ENCODE results near the gene OSM.

OSM gene

DNA sequence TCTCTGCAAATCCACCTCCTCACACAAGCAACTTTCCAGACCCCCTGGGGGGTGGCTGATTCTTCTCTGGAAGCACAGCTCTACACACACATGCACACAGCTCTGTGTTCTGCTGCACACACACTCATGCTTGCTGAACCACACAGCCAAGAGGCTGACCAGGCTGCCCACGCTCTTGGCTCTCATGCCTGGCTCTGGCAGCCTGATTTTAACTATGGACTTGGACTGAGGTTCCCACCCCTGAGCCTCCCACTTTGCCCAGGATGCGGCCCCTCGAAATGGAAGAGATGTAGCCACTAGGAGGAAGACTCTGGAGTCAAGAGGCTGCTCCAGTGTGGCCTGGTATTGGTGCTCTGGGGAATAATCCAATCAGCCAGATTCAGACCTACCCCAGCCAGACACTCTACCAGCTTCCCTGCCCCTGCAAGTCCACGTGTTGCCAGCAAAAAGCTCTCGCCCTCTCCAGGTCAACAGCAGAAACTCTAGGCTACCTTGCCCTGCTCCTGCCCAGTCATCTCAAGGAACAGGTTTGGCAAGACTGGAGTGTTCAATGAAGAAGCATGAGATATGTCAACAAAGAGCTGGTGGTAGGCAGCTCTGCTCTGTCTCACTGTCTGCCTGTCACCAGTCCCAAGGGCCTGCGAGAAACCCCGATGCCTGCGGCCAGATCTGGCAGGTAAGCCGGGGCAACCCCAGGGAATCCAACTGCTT lies 31.5 kb upstream of the OSM start:
- no peak for DNase-seq (ENCODE audit: low spot score)

DNA sequence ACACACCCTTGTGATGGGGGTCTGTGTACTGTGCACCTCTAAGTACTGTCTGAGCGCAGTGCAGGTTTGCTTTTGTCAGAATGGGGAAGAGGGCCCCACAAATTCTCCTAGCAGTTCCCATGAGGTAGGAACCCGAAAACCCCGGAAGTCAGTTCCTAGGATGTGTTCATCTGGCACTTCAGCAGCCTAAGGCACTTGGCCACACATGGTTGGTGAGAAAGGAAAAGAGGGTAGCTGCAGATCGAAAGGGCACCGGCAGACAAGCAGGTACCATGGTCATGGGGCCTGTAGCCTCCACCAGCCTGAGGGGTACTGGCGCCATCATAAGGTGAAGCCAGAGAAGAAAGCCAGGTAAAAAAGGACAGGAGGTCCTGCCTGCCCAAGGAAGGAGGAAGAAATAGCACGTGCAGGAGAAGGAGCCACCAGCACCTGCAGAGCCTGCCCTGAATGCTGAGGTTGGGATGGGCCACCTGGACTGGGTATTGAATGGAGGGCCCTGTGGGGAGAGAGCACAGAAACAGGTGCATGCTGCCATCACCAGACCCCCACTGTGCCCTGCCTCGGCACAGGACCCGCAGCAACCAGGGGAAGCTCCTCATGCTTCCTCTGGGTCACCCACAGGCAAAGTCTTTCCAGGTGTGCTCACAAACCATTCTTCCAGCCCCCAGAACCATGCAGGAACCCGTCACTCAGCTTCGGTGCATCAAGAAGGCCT lies 30.8 kb upstream of the OSM start:
- no peak for DNase-seq (ENCODE audit: low spot score)

- no peak for DNase-seq (ENCODE audit: low spot score)
Measured at GRCh38 chr22:30296833-30297232, 30.2 kb upstream of the OSM start.

- no peak for DNase-seq (ENCODE audit: low spot score)
Measured at GRCh38 chr22:30296324-30296723, 29.7 kb upstream of the OSM start.

DNA sequence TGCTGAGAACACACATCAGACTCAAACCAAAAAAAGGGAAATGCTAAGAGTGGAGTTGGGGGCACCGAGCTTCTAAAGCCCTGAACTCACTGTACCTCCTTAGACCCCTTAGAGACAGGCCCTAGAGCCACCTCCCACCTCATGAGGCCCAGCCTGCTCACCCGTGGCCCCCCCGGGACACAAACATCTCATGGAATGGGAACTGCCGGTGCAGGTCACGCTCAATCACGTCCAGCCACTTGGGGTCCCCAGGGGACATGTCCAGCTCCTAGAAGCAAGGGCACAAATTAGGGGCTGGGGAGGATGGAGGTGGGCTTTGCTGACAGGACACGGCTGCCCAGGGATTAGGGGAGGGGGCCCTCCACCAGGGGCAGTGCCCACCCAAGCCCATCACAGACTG lies 28.9 kb upstream of the OSM start:
- DNase-seq (ENCODE audit: low spot score), result no peak

DNA sequence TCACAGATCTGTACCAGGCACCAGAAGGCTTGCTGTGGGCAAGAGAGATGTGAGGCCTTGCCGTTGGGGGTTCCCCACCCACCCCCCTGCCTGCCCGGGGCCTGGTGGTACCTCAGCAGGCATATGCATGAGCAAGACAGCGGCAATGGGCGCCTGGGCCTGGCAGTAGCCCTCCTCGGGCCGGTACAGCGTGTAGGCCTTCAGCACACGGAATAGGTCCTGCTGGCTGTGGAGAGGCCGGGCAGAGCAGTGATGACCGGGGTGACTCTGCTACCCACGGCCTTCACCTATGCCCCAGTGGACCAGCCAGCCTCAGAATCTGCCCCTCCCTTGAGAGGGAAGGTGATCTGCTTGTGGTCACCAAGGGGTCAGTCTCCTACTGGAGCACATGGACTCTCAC lies 28.2 kb upstream of the OSM start:
- no peak for DNase-seq (ENCODE audit: low spot score)

- DNase-seq (ENCODE audit: low spot score), result peak; percentile 63
Measured at GRCh38 chr22:30294066-30294465, 27.4 kb upstream of the OSM start.

DNA sequence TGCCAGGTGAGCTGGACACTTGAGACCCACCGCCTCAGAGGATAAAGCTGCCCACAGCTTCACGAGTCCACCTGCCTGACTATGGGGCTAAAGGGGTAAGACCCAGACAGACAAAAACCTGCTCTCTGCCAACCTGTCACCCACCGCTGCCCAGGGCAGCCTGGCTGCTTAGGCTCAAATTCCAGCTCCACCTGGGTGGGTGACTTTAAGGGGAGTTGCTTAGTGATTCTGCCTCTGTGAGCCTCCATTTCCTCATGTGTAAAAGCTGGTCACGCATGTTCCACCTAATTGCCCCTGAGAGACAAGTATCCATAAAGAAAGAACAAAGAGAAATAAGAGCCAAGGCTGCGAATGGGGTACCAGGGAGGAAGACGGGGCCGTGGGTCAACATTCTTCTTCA lies 26.4 kb upstream of the OSM start:
- DNase-seq (ENCODE audit: low spot score), result no peak

- no peak for DNase-seq (ENCODE audit: low spot score)
Measured at GRCh38 chr22:30292069-30292970, 25.7 kb upstream of the OSM start.

DNA sequence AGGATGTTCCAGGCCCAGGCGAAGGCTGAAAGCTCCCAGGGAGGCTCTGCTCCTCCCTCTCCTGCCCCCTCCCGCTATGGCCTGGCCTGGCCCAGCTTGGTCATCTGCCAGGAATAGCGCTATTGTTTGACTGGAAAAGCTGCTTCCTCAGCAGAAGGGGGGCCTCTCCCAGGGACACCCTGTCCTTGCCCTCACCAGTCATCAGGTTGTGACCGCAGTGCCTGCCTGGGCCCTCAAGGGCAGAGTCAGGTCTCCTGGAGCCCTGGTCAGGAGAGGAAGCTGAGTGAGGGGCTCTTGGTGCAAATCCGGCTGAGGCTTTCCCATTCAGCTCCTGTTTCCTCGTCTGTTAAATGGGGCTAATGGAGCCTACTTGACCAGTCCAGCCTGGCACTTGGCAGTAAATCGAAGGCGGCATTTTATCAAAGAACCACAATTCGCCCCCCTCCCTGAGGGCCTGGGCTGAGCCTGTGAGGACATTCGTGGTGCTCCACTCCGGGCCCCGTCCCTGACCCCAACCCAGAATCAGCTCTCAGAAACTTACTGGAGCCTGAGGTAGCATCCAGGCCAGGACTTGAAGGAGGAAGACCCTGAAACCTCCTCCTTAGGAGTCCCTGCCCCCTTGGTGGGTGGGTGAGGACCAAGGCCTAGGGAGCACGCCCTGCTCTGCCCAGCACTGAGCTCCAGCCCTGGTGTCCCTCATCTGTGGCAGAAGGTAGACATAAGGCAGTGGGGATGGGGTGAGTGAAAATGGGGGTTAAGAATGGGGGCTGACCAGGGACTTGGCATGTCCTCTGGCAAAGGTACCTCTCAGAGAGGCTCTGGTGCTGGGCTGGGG lies 24.6 kb upstream of the OSM start:
- DNase-seq (ENCODE audit: low spot score), result peak; percentile 93

DNA sequence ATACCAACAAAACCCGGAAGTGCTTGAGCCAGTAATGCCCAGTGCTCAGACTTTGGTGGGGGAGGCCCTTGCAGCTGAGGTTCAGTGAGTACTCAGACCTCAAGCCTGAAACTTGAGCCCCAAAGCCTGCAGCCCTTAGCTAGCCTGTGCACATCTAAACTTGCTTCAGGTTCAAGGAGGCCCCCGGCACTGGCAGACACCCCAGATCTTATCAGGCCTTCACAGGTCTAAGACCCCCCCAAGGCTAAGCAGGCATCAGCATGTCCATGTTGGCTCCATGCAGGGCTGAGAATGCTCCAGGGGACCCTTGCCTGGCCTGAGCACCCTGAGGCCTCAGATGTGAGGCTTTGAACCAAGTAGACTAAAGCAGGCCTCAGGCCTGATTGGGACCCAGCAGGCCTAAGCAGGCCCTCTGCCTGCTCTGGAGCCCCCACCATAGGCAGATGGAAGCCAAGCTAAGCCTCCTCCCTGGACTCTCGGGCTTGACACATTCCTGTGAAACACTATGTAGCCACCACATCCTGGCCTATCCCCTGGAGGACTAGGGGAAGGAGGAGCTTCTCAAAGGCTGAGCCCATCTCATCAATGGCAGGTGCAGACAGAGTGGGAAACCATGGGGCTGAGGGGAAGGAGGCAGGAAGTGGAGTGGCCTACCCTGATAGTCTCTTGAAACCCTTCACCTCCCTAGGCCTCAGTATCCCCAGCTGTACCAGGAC lies 23.8 kb upstream of the OSM start:
- DNase-seq (ENCODE audit: low spot score), result no peak

DNA sequence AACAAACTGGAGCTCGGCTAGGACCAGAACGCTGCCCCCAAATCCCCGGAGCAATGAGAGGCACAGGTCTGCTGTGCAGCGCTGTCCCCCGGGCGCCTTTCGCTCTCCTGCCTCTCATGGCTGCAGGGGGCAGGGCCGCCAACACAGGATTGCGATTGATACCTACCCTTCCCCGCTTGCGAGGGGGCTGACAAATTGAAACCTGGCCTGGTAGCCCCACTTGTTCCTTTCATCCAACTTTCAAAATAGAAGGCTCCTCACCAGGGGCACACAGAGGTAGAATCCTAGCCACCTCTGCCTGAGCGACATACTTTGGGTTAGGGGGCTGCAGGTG lies 23.3 kb upstream of the OSM start:
- no peak for DNase-seq (ENCODE audit: low spot score)

GRCh38 chr22:30289141-30289979 lies 22.7 kb upstream of the OSM start, which contains the start of gene CASTOR1:
Gene CASTOR1, minus strand, starts transcription at chr22:30289505. Its CDS starts 8 bp downstream, at chr22:30289497.
- peak; percentile 99 for DNase-seq (ENCODE audit: low spot score)

- no peak for DNase-seq (ENCODE audit: low spot score)
Measured at GRCh38 chr22:30288419-30289140, 21.9 kb upstream of the OSM start.

DNA sequence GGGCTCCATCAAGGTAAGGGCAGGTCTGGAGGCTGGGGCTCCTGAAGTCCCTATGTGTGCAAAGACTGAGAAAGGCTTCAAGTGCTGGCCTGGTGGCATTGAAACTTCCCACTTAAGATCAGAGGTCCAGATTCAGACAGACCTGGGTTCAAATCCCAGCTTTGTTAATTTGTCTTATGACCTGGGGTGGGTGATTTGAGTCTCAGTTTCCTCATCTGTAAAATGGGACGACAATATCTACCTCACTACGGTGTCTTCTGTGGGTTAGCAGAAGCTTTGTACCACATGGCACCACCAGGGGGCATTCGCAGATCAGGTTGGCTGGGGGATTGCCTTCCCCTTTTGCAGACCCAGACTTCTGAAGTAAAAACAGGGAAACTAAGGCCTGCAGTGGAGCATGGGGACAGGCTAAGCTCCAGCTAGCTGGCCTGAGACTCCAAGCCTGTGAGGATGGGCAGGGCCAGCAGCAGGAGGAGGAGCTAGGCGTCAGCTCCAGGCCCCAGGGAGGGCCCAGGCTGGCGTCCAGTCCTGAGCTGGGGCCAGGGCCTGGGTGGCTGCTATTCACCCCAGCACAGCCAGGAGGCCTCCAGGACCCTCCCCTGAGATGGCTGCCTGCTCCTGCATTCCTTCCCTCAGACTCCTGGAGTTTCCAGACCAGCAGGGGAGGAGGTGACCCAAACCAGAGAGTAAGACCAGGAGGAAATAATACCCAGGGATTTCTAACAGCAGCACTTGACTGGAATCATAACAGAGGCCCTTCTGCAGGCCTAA lies 21.2 kb upstream of the OSM start:
- DNase-seq (ENCODE audit: low spot score), result peak; percentile 88

GRCh38 chr22:30286813-30287647 lies 20.4 kb upstream of the OSM start:
- DNase-seq (ENCODE audit: low spot score), result peak; percentile 55

DNA sequence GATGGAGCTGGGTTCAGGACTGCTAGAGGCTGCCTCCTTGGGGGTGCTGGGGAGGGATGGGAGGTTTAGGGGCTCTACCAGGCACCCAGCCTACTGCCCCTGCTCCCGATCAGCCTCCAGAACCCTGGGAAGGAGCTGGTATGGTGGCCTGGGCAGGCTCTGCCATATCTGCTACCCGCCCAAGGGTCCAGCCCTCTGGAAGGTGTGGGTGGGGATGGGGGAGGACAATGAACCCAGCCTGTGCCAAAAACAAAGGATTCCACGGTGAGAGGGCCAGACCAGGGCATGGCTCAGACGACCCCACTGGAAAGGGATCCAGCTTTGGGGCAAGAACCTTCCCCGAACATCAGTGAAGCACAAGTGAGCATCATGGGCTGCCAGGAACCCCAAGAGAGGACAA lies 19.7 kb upstream of the OSM start:
- no peak for DNase-seq (ENCODE audit: low spot score)

DNA sequence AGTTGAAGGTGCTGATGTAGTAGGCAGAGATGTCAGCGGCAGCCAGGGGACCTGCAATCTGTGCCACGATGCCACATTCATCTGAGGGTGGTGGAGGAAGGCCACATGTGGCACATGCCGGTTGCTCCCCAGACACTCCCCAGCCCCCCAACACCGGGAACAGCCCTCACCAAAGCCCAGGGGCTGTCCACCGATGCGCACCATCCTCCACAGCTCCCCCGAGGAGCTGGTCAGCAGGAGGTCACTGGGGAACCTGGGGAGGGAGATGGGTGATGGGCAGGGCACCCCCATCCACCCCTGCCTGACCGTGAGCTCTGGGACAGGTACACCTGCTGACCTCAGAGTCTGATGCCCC lies 19.2 kb upstream of the OSM start:
- DNase-seq (ENCODE audit: low spot score), result no peak
